ENCODE results near the gene PLK3.
"Not testable (repeated sequence)": the region's sequence is repeated elsewhere in the genome, so short reads cannot be mapped to it uniquely, and the experiment has no call there.

The PLK3 gene

DNA sequence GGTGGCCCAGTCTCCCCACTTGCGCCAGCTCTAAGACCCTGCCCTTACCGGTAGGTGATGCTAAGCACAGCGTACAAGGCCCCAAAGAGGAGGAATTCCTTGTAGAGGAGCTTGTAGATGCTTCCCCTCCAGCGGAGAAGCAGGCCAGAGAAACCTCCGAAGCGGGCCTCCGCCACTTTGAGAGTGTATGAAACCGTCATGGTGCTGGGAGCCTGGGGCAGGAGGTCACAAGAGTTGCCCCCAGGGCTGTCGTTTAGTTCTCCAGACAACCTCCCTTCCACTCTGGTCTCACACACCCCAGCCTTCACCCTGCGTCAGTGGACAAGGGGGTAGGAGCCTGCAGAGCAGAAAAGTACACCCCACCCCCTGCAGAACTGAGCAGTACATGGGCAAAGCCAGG lies 12.7 kb upstream of the PLK3 start:
- no peak for DNase-seq (ENCODE audit: low read depth, low spot score)

DNA sequence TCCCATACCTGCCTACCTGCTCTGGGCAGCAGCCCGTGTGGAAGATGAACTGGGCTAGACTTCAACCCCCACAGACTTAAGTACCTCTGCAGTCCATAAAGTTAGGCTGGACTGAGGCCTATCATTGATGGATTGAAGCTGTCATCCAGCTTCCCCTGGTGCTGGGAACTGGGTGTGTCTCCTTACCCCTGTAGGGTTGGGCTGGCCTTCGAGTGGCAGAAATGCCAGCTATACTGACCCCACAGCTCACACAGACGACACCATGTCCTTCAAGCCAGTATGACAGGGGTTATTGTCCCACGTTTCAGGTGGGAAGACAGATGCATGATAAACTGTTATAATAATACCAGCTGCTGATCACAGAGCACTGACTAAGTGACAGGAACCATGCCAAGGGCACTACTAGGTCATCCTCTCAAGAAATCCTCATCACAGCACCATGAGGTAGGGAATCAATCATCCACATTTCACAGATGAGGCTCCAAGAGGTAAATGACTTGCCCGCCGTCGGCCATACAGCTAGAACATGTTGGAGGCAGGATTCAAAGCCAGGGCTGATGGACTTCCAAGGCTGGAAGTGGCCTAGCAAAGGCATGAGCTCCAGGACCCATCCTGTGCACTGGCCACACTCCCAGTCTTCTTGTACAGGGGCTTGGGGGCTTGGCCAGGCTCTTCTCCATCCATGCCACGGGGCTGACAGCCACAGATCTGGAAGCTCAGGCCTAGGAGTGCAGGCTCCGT lies 11.9 kb upstream of the PLK3 start, which contains the start of gene BEST4:
Gene BEST4 (minus strand): TSS at position 51 of the 741 bp plus-strand sequence. CDS start 465 bp downstream, outside the sequence.
- DNase-seq (ENCODE audit: low read depth, low spot score), result no peak

DNA sequence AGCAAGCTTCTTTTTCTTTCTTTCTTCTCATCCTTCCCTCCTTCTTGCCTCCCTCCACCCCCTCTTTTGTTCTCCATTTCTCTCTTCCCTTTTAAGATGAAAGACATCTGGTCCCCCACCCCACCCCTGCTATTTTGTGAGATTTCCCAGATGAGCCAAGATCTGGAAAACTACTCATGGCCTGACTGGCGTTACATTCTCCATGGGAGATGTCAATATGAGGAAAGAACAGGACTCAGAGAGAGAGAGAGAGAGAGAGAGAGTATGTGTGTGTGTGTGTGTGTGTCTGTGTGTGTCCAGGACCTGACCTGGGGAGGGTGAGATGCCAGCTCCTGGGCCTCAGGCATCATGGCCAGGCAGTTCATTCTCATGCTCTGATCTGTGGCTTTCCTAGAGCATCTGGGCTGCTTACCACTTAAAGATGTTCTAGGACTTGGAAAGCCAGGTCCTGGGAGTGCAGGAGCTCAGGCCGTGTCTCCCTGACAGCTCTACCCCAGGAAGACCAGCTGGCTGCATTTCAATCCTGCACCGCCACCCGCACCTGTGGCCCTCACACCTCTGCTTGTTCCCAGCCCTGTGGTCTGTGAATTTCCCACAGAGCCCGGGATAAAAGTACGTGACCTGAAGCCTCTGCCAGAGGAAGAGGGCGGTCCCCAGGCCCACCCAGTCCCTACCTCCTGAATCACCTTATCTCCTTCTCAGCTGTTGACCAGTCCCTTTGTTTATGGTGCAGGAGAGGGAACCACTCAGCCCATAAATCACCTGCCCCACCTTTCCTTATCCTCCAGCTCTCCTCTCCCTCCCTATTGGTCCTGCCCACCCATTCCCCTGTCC lies 9.0 kb upstream of the PLK3 start:
- DNase-seq (ENCODE audit: low read depth, low spot score), result no peak

DNA sequence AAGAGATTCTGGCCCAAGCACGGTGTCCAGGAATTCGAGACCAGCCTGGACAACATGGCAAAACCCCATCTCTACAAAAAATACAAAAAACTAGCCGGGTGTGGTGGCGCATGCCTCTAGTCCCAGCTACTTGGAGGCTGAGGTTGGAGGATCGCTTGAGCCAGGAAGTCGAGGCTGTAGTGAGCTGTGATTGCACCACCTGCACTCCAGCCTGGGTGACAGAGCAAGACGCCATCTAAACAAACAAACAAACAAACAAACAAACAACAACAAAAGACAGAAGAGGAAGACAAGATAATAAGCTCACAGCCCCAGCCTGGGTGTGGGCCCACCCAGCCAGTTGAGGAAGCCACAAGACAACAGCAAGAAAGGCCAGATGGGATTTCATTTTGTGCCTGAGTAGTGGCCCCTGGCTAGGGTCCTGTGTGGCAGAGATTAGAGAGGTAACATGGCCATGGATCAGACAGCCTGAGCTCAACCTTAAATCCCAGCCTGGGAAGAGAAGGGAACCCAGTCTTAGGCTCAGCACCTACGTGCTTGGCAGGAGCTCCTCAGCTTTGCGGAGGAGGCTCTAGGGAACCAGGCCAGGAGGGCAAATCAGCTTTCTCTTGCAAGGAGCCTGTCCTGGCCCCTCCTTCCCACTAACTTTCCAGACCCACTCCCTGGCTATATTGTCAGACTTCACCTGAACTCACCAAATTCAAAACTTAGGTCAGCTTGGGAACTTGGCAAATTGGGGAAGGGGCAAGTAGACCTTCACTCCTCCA lies 7.3 kb upstream of the PLK3 start:
- no peak for DNase-seq (ENCODE audit: low read depth, low spot score)

DNA sequence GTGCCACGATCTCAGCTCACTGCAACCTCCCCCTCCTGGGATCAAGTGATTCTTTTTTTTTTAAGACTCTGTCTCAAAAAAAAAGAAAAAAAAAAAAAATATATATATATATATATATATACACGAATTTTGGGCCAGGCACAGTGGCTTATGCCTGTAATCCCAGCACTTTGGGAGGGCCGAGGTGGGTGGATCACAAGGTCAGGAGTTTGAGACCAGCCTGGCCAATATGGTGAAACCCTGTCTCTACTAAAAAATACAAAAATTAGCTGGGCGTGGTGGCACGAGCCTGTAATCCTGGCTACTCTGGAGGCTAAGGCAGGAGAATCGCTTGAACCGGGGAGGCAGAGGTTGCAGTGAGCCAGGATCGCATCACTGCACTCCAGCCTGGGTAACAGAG lies 2.3 kb upstream of the PLK3 start:
- DNase-seq (ENCODE audit: low read depth, low spot score), result not testable (repeated sequence)

DNA sequence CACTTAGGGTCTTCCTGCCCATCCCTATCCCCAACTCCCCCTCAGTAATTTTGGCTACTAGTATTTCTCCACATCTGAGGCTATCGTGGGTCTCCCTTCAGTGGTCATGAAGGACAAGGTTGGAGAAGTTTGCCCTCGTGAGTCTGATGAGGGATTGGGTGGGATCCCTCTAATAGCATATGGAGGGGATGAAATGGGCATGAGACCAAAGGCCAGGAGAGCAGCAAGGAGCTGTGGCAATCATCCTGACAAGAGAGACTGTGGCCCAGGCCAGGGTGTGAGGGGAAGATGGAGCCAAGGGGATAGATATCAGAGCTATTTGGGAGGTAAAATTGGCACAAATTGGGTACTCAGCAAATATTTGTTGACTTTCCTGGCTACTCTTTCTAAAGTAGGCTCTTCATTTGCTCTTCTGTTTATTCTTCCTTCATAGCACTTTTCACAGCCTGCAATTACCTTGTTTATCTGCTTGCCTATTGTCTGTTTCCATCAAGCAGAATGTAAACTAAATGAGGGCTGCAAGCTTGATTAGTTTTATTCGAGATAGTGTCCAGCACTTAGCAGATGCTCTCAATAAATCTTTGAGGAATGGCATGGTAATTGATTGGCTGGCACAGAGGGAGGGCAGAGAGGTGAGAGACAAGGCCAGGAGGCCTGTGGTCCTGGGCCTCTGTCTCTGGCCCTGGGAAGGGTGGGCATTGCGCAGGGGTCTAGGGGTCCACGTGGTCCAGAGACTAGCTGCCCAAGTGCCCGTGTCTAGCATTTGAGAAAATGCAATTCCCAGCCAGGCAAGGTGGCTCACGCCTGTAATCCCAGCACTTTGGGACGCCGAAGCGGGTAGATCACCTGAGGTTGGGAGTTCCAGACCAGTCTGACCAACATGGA lies 1.5 kb upstream of the PLK3 start:
- no peak for DNase-seq (ENCODE audit: low read depth, low spot score)

DNA sequence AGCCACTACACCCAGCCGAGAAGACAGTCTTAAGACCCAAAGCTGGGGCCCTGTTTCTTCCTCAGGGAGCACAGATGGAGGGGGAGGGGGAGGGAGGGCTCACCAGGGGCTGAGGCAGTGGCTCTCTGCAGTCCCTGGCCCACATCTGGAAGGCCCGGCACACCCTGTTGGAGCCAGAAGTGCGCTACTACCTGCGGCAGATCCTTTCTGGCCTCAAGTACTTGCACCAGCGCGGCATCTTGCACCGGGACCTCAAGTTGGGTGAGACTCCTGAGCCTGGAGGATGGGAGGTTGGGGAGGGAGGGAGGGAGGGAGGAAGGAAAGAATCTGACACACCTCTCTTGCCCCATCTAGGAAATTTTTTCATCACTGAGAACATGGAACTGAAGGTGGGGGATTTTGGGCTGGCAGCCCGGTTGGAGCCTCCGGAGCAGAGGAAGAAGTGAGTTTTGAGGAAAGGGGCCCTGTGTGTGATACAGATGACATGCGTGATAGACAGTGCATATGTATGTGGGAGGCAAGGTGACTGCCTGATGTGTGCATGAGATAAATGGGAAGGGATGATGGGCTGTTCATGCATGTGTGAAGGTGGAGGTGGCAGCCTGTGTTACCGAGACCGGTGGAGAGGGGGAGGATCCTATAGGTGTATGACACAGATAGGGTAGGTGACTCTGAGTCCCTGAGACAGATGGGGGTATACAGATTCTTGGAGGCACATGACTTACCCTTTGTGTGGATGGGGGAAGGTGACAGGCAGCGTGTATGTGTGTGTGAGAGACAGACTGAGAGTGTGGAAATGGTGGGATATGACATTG lies 1.5 kb downstream of the PLK3 start:
- no peak for DNase-seq (ENCODE audit: low read depth, low spot score)

DNA sequence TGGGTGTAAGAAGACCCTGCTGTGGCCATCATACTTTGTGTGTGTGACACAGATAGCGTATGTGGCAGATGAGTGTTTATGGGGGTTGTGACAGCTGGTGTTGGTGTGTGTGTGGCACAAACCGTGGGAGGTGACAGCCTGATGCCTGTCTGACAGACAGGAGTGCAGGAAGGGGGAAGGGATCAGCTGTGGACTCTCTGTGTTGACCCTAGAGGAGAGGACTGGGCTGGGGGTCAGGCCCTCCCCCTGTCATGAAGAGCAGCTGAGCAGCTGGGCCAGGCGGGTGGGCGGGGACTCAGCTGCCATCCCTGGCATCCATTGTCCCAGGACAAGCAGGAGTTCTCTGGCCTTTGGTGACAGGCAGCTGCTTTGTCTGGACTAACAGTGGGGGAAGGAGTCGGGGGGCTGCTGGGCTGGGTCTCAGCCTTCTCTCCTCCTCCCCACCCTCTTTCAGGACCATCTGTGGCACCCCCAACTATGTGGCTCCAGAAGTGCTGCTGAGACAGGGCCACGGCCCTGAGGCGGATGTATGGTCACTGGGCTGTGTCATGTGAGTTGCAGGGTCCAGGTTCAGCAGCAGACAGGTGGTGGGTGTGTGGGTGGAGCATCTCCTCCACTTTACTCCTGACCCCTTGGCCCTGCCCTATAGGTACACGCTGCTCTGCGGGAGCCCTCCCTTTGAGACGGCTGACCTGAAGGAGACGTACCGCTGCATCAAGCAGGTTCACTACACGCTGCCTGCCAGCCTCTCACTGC lies 2.3 kb downstream of the PLK3 start:
- no peak for DNase-seq (ENCODE audit: low read depth, low spot score)

DNA sequence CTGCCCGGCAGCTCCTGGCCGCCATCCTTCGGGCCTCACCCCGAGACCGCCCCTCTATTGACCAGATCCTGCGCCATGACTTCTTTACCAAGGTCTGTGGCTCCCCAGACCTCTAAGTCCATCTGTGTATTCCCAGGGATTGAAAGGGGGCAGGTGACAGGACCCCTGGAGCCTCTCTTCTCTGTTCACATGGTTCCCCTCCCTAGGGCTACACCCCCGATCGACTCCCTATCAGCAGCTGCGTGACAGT lies 2.8 kb downstream of the PLK3 start:
- DNase-seq (ENCODE audit: low read depth, low spot score), result no peak

DNA sequence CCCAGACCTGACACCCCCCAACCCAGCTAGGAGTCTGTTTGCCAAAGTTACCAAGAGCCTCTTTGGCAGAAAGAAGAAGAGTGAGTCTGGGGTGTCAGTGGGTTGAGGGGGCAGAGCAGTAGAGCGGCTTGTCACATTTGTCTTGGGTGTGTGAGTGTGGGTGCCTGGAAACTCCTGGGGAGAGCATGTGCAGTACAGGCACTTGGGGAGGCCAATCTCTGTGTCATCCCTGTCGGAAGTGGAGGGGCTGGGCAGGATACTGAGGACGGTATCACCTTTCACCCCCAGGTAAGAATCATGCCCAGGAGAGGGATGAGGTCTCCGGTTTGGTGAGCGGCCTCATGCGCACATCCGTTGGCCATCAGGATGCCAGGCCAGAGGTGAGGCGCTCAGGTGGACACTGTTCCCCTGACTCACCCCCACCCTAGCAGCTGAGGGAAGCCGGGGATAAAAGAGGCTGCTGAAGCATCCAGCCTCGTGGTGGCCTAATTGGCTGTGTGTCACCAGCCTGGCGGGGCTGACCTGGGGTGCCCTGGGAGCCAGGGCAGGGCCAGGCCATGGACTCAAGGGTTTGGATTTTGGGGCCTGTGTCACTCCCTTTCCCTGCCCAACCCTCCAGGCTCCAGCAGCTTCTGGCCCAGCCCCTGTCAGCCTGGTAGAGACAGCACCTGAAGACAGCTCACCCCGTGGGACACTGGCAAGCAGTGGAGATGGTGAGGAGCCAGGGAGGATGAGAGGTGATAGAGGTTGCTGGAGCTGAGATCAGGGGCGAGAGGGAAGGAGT lies 3.3 kb downstream of the PLK3 start:
- no peak for DNase-seq (ENCODE audit: low read depth, low spot score)

DNA sequence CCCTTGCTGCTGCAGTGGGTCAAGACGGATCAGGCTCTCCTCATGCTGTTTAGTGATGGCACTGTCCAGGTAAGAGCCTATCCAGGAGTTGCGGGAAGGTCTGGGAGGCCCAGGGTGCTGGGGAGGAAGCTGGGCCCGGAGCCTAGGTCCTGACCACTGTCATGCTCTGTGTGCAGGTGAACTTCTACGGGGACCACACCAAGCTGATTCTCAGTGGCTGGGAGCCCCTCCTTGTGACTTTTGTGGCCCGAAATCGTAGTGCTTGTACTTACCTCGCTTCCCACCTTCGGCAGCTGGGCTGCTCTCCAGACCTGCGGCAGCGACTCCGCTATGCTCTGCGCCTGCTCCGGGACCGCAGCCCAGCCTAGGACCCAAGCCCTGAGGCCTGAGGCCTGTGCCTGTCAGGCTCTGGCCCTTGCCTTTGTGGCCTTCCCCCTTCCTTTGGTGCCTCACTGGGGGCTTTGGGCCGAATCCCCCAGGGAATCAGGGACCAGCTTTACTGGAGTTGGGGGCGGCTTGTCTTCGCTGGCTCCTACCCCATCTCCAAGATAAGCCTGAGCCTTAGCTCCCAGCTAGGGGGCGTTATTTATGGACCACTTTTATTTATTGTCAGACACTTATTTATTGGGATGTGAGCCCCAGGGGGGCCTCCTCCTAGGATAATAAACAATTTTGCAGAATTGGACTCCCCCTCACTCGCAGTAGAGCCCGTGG lies 5.3 kb downstream of the PLK3 start:
- DNase-seq (ENCODE audit: low read depth, low spot score), result no peak

DNA sequence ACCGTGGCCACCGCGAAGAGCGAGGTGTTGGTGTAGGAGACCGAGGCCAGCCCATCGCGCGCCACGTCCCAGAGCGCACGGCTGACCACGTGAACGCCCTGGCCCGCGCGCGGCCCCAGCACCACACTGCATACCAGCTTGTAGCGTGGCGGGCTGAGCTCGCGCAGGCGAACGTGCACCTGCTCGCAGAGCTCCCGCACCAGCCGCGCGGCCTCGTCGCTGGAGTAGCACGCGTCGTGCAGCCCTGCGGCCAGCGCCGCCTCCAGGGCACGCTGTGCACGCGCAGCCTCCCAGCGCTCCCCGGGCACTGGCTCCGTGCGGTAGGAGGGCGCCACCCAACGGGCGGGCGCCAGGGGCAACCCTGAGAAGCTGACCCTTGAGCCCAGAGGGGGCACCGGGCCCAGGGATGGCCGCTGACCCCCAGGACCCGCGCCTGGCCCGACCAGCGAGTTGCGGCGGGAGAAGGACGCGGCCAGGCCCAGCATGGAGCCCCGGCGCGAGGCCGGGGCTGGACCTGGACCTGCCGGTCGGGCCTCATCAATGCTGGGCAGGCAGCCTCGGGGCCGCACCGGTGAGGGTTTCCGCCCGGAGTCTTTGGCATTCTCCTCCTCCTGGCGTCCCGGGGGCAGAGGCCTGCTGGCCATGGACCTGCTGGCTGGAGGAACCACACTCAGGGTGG lies 6.0 kb downstream of the PLK3 start:
- no peak for DNase-seq (ENCODE audit: low read depth, low spot score)

DNA sequence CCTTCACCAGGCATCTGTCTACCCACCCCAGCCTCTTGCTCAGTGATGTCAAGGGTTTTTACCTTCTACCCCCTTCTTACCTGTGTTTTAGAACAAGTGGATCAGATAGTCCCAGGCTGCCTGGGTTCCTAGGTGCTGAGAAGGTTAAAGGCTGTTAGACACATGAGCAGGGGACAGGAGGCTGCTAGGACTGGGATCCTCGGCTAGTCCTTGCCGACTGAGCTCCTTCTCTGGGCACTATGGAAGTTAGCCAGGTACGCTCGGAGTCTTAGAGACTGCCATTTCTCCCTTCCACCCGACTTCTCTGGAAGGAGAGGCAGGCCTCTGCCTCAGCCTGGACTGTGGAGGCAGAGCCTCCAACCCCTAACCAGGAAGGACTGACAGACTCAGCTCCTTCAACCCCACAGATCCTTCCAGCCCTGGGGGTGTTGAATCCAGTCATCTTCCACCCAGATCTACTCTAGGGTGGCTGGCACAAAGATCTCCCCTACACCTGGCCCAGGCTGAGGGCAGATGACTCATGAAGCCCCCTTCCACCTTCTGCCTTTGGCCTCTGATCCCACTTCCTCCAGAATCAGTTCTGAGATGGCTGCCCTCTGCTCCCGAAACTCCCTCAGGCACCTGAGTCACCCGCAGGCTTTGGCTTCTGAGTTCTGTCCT lies 6.7 kb downstream of the PLK3 start, which contains the start of gene DYNLT4:
Gene DYNLT4 (minus strand): TSS at position 648 of the 660 bp plus-strand sequence. CDS start 683 bp downstream, outside the sequence.
- DNase-seq (ENCODE audit: low read depth, low spot score), result no peak

DNA sequence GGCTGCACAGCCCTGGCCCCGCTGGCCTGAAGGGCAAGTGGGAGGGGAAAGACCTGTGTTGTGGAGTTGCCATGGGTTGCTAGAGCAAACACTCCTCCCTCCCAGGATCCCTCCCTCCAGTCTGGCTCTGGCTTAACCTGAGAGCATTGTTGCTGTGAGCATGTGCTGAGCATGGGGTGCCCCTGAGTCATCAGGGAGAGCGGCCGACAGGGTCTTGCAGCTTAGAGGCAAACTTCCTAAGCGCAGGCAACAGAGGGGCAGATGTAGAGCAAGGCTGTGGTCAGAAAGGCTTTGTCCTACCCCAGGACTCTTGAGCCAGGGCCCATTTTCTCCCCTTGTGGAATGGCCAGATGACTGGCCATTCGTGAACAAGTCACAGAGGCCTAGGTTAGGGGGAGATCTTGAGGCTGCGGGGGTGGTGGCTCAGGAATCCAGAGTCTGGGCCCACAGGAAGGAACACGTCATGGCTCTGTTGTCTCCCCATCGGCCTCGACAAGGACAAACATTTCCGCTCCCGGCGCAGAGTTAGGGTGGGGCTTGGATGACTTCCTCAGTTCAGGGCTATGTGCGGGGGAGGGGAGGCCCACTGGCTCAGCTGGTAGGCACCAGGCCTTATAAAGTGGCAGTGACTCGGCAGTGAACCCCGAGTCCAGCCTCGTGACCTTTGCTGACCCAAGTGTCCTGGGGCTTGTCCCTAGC lies 7.3 kb downstream of the PLK3 start:
- peak; percentile 93 for DNase-seq (ENCODE audit: low read depth, low spot score)

DNA sequence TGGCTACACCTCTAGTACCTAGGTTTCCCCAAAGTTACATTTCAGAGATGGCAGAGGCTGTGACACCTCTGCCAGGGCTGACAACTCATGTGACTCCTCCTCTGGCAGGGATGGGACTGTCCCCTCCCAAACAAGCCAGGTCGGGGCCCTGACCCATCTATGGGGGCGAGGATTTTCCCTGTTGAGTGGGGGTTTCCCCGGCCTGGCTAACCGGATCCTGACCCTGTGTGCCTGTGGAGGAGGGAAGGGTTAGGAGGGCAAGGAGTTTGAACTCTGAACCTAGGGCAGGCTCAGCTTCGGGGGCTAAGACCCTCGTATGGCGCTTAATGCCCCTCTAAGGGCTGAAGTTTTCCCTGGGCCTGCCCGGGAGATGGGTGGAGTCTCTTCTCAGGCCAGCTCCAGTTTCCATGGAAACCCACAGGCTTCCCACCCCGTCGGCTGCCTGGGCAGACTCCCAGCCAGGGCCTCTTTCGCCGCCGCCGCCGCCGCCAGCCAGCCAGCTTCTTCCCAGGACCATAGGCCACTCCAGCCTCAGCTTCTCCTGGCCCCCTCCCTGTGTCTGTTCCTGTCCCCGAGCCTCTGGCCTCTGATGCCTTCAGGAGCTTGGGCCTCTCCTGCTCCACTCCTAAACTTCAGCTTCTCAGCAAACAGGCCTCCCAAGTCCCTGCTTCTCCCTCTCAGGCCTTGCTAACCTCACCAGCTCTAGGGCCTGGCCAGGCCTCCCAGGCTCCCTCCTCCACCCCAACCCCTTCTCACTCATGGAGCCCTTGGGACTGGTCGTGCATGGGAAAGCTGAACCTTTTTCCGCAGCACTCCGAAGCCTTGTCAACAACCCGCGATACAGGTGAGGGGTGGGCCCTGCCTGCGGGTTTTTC lies 8.1 kb downstream of the PLK3 start, which contains the start of gene BTBD19:
Gene BTBD19 (plus strand): TSS at position 461 of the 875 bp plus-strand sequence. CDS start 298 bp downstream, at position 759.
- no peak for DNase-seq (ENCODE audit: low read depth, low spot score)

Measured in iPS DF 19.7 (cell line).